HG03469 (cell line): ENCODE data around the gene NAB1.
A peak's percentile ranks its signal among the peaks of the same experiment; 100 is the strongest.

ENCODE experiments used
- ATAC-seq: cut with Tn5 transposase; IDR thresholded peaks from one replicate; pipeline ENCODE4 v1.9.1; 2021; ENCODE audit warnings: mild to moderate bottlenecking, moderate library complexity, moderate number of reproducible peaks; ENCODE audit not compliant: unreplicated experiment

The NAB1 gene

GRCh38 chr2:190636361-190636760, 12.5 kb upstream of the NAB1 start:
- ATAC-seq, result no peak

- no peak for ATAC-seq
Observed at GRCh38 chr2:190637281-190637734, 11.6 kb upstream of the NAB1 start.

- no peak for ATAC-seq
Observed at GRCh38 chr2:190637903-190638618, 10.8 kb upstream of the NAB1 start.

- no peak for ATAC-seq
Observed at GRCh38 chr2:190640117-190640516, 8.8 kb upstream of the NAB1 start.

GRCh38 chr2:190641469-190641868, 7.4 kb upstream of the NAB1 start:
- ATAC-seq, result no peak

GRCh38 chr2:190646780-190647522, 1.9 kb upstream of the NAB1 start:
- ATAC-seq, result no peak

GRCh38 chr2:190648289-190649034, 421 bp upstream of the NAB1 start:
- ATAC-seq, result peak; percentile 53

GRCh38 chr2:190649798-190650390, 1.0 kb downstream of the NAB1 start:
- no peak for ATAC-seq

- no peak for ATAC-seq
Observed at GRCh38 chr2:190651413-190651812, 2.5 kb downstream of the NAB1 start.

GRCh38 chr2:190653231-190653630, 4.3 kb downstream of the NAB1 start:
- ATAC-seq, result no peak

- ATAC-seq, result no peak
Observed at GRCh38 chr2:190653931-190654330, 5.0 kb downstream of the NAB1 start.

GRCh38 chr2:190655113-190655512, 6.2 kb downstream of the NAB1 start:
- ATAC-seq, result no peak

GRCh38 chr2:190655570-190655969, 6.7 kb downstream of the NAB1 start:
- no peak for ATAC-seq

GRCh38 chr2:190656301-190656700, 7.4 kb downstream of the NAB1 start:
- no peak for ATAC-seq

GRCh38 chr2:190657474-190658255, 8.8 kb downstream of the NAB1 start:
- no peak for ATAC-seq

- no peak for ATAC-seq
Observed at GRCh38 chr2:190659553-190659952, 10.7 kb downstream of the NAB1 start.

GRCh38 chr2:190662754-190663153, 13.9 kb downstream of the NAB1 start:
- no peak for ATAC-seq

GRCh38 chr2:190663348-190663747, 14.5 kb downstream of the NAB1 start:
- no peak for ATAC-seq

- no peak for ATAC-seq
Observed at GRCh38 chr2:190663839-190664238, 15.0 kb downstream of the NAB1 start.

- no peak for ATAC-seq
Observed at GRCh38 chr2:190664240-190664639, 15.4 kb downstream of the NAB1 start.
